Stimulated activated CD4-positive, alpha-beta T cell treated with anti-CD3 and anti-CD28 coated beads, Interleukin-12 subunit alpha, Interleukin-12 subunit beta, amount 100 ng/mL, for 48 hours (primary cell): ENCODE measurements around the gene IL16.

Experiments
- DNase-seq, 3 donors: peaks; one replicate each; pipeline ENCODE4 v3.0.0-alpha.2; 2020; ENCODE audit warnings: low read depth in 2 of 3, low spot score in 1 of 3

Gene IL16

DNA sequence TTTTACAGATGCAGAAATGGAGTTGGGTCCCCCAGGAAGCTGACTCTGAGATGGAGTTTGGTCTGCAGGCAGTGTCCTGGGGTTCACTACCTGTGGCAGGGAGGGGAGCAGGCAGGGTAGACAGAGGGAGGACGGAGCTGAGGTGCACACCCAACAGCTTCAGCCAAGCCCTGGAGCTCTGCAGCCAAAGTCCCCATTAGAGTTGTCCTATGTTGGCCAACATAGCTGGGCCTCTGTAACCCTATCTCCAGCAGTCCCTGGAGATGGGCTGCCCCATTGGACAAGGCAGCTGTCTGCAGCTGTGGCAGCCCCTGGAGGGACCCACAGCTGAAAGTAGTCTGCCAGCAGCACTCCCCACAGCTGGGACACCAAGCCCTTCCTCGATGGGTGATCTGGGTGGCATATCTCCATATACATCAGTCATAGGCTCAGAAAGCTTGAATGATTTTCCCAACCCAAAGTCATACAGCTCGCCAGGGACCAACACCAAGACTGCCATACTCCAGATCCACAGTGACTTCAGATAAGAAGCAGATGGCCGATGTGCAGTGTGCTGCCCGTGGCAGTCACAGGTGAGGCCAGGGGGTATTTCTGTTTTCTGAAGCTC, 95.3 kb downstream of the IL16 start:
- DNase-seq, result no peak

DNA sequence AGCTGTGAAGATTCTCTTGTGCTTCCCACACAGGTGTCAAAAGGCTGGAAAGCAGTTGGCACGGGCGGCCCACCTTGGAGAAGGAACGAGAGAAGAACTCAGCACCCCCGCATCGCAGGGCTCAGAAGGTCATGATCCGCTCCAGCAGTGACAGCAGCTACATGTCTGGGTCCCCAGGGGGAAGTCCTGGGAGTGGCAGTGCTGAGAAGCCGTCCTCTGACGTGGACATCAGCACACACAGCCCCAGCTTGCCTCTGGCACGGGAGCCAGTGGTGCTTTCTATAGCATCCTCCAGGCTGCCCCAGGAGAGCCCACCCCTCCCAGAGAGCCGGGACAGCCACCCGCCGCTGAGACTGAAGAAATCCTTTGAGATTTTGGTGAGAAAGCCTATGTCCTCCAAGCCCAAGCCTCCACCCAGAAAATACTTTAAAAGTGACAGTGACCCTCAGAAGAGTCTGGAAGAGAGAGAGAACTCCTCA, 95.9 kb downstream of the IL16 start:
- DNase-seq, result no peak

DNA sequence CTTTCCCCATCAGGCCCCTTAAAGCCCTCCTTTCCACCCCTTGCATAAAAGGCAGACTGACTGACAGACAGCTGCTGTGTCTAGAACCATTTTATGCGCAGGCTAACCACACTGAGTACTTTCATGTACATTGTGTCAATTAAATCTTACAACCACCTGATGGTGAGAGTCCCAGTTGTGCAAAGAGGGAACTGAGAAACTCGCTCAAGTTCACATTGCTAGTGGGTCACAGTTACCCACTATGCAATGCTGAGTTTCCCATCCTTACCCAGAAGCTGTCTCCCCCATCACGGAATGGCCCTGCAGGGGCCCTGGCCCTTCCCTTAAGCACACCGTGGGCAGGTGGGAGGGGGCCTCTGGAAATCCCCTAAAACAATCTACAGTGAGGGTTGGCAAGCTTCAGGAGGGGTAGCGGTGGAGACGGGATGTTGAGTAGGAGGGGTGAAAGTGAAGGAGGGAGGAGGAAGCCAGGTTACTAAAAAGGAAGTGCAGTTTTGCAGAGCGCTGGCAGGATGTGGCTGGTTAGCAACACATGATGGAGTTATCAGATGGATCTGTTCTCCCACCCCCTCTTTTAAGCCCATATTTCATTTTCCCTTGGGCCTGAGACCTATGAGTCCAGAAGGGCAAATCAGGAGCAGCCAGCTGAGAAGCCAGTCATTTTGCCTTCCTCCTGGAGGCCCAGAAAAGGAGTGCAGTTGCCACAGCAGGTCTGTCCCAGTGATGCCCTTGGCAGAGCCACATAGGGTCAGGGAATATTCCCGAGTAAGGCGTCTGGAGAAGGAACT, 97.2 kb downstream of the IL16 start:
- DNase-seq, result peak; percentile 61 to 73 (median 67)

DNA sequence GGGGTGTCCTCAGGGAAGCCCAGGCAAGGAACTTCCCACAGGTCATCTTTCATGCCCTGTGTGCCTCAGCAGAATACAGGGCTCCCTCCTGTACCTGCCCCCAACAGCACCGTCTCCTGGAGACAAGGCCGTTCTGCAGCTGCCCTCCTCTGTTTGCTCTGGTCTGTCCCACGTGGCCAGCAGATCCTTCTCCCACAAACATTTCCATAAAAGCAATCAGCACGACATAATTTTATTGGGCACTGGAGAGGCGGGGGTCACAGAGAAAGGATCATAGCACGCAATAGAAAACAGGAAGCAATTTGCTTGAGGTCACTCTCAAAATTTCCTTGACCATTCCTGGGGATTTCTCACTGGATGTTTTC, 97.8 kb downstream of the IL16 start:
- DNase-seq, result no peak

DNA sequence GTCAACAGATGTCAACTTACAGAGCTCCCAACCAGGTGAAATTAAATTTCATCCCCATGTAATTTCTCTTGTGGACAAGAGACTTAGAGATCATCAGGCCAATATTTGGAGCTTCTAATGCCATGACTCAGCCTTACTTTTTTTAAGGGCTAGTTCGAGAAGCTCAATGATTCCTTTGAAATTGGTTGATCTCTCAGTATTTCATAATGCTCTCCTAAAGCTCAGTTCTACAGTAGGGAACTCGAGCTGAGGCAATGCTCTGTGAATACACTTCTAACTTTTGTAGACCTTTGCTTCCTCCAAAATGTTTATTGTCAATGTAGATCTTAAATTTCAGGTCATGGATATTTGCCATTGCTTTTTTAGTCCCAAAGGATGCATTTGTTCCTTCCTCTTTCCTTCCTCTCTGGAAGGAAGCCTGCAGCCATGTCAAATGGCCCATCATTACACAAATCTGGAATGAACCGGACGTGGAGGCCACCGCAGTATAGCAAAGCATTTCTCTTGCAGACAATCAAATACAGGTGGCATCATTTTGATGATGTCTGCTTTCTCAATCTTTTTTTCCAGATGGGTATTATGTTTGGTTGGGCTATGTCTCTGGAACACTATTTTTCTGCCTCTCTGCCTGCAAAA, 98.9 kb downstream of the IL16 start:
- DNase-seq, result no peak

DNA sequence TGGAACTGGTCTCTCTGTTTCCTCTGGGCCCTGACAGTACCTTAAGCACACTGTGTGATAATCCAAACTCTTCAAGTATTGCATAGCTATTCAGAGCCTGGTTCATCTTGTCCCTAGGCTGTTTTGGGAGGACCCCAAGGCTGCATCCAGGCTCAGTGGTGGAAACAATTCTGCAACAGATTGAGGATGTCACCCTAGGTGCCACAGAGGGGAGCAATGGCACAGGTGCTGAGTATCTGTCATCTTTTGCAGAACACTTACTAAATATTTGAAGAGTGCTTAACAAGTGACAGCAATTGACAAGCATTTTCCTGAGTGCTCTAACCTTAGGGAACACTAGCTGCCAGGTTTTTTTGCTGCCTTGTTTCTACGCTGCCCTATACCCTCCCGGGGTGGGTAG, 99.5 kb downstream of the IL16 start:
- DNase-seq, result no peak

DNA sequence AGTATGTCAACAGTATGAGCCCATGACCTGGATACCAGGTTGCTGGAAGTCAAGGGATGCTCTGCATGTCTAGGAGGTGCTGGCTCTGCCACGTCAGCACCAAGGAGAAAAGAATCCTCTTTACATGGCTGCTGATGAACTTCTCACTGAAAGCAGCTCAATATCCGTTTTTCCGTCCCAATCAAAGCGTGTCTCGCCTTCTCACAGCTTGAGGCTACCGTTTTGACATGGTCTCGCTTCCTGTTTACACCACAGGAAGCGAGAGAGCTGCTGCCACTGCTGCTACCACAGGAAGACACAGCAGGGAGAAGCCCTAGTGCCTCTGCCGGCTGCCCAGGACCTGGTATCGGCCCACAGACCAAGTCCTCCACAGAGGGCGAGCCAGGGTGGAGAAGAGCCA, 100.0 kb downstream of the IL16 start:
- peak; percentile 60 to 64 (median 62) for DNase-seq

DNA sequence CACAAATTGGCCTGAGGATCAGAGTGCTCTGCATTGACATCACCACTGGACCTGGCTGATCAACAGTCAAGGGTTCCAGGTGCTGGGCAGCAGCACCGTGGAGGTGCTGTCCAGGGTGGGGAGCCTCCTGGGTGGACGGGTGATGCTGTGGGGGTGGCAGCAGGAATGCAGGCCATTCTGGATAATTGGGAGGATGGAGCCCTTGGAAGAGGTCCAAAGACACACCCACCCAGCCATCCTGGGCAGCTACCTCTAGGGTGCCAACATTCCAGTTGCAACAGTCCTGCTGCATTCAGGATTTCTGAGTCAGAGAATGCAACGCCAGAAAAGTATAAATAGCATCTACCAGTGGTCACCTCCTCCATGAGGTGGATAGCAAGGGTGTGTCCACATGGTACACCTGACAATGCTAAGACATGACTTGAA, 100.5 kb downstream of the IL16 start:
- DNase-seq, result no peak

DNA sequence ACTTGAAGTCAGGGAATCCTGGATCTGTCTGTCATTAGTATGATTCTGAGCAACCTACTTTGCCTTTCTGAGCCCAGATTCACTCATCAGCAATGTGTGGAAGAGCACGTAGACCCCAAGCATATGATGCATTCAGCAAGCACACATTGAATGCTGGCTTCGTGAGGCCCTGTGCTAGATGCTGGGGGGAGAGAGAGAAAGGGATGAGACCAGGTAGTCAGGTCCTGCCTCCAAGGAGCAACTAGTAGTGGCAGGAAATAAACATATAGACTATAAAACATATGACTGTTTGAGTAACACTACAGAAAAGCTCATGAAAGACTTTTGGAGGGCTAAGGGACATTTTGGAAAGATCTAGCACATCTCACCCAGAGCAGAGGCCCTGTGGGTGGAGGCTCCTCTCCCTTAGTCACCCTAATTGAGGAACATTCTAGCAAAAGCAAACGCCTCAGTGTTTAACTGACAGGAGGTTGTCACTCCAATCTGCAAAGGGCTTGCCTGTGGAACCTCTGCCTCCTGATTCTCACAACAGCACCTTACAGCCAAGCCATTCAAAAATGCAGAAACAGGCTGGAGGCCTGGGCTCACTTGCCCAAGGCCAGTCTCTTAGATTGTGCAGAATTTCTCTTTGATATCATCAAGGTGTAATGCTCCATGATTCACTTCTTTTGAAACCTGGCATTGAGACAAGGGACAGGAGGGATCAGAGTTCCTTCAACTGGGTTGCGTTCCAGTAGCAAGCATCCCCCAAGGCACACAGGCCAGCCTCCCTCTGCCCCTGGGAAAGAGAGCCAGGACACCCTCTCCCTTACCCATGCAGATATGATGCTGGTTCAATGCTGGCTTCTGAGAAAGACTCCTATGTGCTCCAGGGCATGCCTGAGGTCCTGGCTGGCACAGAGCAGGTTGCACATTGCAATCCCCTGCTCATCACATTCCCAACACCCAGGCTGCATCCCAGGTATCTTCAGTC, 101.2 kb downstream of the IL16 start:
- peak in 1 of 3 donors; percentile 15 for DNase-seq

DNA sequence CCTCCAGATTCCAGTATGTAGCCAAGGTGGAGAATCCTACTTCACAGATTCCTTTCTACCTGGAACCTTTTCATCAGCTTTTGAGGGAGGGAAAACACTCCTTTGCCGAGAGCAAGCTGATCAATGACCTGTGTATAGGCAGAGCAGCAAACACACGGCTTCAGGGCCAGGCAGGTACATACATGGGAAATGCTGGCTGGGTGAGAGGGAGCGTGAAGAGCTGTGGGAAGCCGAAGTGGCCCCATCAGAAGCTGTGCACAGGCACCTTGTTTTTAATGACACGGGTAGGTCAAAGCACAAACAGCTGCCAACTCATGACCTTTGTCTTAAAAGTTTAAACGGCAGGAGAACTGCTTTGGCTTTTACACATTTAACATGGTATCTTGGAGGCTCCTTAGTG, 101.9 kb downstream of the IL16 start:
- DNase-seq, result no peak

DNA sequence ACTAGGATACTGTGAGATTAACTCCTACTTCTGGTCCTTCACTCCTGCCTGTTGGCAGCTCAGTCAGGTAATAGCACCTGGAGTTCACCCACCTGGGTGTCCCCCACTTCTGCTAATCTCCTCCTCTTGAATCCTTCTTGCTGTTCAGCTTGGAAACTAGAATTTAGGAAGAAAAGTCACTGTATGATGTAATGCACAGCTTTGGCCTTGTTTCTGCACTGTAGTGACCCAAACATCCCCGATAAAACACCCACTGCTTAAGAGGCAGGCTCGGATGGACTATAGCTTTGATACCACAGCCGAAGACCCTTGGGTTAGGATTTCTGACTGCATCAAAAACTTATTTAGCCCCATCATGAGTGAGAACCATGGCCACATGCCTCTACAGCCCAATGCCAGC, 102.5 kb downstream of the IL16 start:
- no peak for DNase-seq

DNA sequence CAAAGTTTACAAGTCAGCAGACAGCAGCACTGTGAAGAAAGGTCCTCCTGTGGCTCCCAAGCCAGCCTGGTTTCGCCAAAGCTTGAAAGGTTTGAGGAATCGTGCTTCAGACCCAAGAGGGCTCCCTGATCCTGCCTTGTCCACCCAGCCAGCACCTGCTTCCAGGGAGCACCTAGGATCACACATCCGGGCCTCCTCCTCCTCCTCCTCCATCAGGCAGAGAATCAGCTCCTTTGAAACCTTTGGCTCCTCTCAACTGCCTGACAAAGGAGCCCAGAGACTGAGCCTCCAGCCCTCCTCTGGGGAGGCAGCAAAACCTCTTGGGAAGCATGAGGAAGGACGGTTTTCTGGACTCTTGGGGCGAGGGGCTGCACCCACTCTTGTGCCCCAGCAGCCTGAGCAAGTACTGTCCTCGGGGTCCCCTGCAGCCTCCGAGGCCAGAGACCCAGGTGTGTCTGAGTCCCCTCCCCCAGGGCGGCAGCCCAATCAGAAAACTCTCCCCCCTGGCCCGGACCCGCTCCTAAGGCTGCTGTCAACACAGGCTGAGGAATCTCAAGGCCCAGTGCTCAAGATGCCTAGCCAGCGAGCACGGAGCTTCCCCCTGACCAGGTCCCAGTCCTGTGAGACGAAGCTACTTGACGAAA, 103.1 kb downstream of the IL16 start:
- DNase-seq, result no peak

DNA sequence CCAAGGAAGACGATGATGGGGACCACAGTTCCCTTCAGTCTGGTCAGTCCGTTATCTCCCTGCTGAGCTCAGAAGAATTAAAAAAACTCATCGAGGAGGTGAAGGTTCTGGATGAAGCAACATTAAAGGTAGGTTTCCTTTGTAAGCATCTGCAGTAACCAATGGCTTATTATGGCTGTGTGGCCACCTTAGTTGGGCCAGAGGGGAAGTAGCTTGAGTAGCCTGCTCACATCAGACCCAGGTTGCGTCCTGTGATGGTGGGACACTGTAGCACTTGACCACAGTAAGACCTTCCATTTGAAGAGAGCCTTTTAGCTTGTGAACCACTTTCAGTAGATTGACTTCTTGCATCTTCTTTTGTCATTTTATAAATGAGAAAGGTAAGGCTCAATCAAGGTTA, 104.7 kb downstream of the IL16 start:
- DNase-seq, result no peak

DNA sequence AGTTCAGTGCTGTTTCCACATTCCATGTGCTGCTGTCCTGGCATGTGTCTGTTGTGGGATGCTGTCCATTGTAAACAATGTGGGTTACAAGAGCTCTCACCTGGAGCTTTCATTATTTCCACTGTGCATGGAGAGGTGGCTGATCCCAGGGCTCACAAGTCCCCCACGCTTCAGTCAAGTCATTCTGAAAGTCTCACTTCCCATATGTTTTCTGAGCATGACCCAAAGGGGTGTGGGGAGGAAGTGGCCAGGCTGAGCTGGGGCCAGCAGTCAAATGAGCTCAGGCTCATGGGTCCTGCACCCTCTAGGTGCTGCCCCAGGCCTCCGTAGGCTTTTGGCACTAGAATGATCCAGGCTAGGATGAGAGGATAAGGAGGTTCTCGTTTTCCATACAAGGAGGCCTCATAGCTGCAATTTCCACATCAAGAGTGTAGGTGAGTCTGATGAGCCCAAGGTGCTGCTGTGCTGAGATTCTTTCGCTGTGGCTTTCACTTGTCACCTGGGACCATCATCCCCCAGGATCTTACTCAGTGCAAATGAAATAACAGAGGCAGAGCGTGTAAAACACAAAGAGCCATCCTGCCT, 105.2 kb downstream of the IL16 start:
- peak in 1 of 3 donors; percentile 24 for DNase-seq

DNA sequence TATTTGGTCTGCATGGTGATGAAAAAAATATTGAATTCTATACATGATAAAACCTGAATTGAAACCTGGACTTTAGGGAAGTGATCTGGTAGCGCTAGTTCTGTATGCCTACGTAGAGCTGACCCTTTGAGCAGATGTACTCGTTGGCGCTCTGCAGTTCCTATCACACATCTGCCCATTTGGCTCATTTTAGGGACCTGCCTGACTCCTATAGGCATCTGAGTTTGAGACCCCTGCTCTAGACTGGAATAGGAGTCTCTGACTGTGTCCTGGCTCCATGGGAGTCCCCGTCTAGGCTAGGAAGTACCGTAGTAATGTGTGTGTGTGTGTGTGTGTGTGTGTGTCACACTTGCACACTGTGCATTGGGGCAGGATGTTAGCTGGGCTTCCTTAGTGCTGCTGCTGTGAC, 106.0 kb downstream of the IL16 start:
- DNase-seq, result no peak

DNA sequence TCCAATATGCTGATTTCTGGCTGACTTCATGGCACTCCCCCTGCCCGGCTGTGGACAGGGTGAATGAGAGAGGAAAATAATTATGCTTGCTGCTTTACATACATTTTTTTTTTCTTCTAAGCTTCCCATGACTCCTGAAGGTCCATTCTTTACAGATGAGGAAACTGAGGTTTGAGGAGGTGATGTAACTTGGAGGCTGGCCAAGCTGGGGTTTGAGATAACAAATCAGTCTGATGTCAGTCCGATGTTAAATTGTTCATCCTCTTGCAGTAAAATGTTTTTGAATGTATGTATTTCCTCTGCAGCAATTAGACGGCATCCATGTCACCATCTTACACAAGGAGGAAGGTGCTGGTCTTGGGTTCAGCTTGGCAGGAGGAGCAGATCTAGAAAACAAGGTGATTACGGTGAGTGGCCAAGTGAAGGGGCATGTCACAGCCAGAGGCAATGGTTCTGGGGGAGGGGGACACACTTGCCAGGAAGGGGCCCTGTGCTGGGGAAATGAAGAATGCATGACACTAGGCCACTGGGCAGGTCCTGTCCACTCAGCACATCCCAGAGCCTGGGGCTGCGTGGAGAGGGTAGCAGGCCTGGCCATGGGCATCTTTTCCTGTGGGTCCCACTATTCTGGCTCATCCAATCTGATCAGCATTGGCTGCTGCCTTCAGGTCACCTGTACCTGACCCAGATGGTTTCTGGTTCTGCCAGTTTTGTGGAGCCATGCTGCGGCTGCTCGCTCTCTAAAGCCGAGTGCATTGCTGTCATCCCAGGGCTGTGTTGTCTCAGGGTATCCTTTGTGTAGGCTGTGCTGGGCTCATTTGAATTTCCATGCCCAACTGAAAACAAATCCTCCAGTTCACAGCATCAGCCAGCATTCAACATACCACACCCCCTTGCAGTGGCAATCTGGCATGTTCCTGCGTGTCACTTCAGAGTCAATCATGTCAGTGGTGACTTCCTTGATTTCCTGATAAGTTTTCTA, 106.9 kb downstream of the IL16 start:
- no peak for DNase-seq

DNA sequence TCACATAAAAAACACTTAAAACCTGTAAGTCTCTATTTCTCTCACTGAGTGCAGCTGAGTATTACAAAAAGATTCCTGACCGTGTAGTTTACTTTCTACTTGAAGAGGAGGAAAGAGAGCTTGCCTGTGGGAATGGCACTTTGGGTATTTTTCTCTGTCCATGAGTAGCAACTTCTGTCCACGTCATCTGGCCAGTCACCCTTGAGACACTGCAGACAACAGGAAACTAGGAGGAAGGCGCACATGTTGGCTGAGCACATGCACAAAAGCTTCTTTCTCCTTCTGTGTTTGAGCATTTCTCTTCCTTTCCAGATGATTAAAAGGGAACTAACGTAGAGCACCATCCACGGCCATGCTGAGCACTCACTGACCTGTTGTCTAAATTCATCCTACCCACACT, 107.5 kb downstream of the IL16 start:
- DNase-seq, result no peak

DNA sequence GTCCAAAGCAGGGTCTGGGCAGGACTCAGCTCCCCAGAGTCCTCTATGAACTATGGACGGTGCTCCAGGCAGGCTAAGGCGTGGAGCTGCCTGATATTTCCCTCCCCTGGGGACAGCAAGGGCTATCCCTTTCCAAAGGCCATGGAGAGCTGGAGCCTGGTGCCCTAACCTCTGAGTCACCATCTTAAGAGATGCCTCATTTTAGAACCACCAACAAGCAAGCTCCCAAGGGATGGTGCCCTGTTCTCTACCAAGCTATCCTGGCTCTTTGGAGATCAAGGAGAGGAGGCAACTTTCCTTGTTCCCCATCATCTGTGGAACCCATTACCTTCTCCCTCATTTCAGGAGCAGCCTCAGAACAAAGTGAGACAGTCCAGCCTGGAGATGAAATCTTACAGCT, 111.6 kb downstream of the IL16 start:
- no peak for DNase-seq
